Natural killer cell (primary cell): ENCODE measurements around the gene CEP43. TPM values are rescaled to one million over a fixed set of nuclear protein-coding genes. Genes with fewer than 3 reads are reported as not detected.

Experiments
- ATAC-seq, 3 donors: fragments of 150-1000 bp in 2 of 3; fragments of 200-7000 bp in 1 of 3; cut with Tn5 transposase; 1 replicate in 1 of 3; 2 replicates in 2 of 3; pipeline ENCODE4 v1.10.0; 2021; ENCODE audit warnings: mild to moderate bottlenecking in 2 of 3, moderate library complexity in 2 of 3
- DNase-seq, 2 donors: peaks; one replicate each; pipeline versions ENCODE4 v3.0.0 to v3.0.0-alpha.2; 2013 to 2021; ENCODE audit warnings: mixed read lengths in 1 of 2
- H3K27ac ChIP-seq: one replicate; pipeline ENCODE4 v1.5.1; 2013; ENCODE audit warnings: mild to moderate bottlenecking, low read length
- H3K27me3 ChIP-seq: one replicate; pipeline ENCODE4 v1.6.1; 2013; ENCODE audit warnings: low read length; ENCODE audit not compliant: control insufficient read depth, insufficient read depth
- H3K36me3 ChIP-seq: one replicate; pipeline ENCODE4 v1.6.1; 2013; ENCODE audit warnings: low read length; ENCODE audit not compliant: control insufficient read depth, insufficient read depth
- H3K4me1 ChIP-seq: one replicate; pipeline ENCODE4 v1.6.1; 2013; ENCODE audit warnings: low read length; ENCODE audit not compliant: control insufficient read depth, insufficient read depth
- H3K4me3 ChIP-seq: one replicate; pipeline ENCODE4 v1.5.1; 2013; ENCODE audit warnings: low read length
- H3K9me3 ChIP-seq: one replicate; pipeline ENCODE4 v1.6.1; 2013; ENCODE audit warnings: low read length; ENCODE audit not compliant: control insufficient read depth, insufficient read depth
- H3K27ac Mint-ChIP-seq, 2 donors: one replicate each; pipeline ENCODE4 v1.8.0; 2022; ENCODE audit warnings: mild to moderate bottlenecking in 2 of 2, mixed read lengths in 2 of 2, moderate library complexity in 1 of 2
- H3K27me3 Mint-ChIP-seq, 2 donors: one replicate each; pipeline ENCODE4 v1.8.0; 2022; ENCODE audit warnings: low read depth in 2 of 2, mixed read lengths in 2 of 2
- H3K36me3 Mint-ChIP-seq: one replicate; pipeline ENCODE4 v1.8.0; 2022; ENCODE audit warnings: mixed read lengths
- H3K4me1 Mint-ChIP-seq, 2 donors: one replicate each; pipeline ENCODE4 v1.8.0; 2022; ENCODE audit warnings: mixed read lengths in 2 of 2
- H3K4me3 Mint-ChIP-seq: one replicate; pipeline ENCODE4 v1.8.0; 2022; ENCODE audit warnings: mild to moderate bottlenecking, moderate library complexity, mixed read lengths
- H3K9me3 Mint-ChIP-seq, 2 donors: one replicate each; pipeline ENCODE4 v1.8.0; 2022; ENCODE audit warnings: mixed read lengths in 2 of 2
- WGBS: methylation state at CpG from one replicate; pipeline ENCODE4 v1.1.7; 2013; ENCODE audit warnings: missing lambda C conversion rate; ENCODE audit not compliant: insufficient coverage; 5-methylcytosine and 5-hydroxymethylcytosine counted together
- intact Hi-C: fragments of 100-400 bp; cut with micrococcal nuclease; formaldehyde crosslinking; loops from one replicate; pipeline ENCODE4 v1.14.2; 2022
- total RNA-seq, 4 donors: library from RNA; stranded (reverse); fragments of 120-200 nt in 1 of 4; gene quantifications; one replicate each; pipeline versions ENCODE4 v1.2.3 to v1.2.4, GENCODE V29; 2013 to 2022
- TF ChIP-seq, protein P1 (sequence below): fragments of 200-600 bp; IDR thresholded peaks from one replicate; pipeline ENCODE4 v1.8.0; 2022; ENCODE audit warnings: antibody characterized with exemption

The CEP43 gene
- total RNA-seq, 3 donors from 2014 or later (not counting 1 experiment from before 2014, with no cell fraction given): 13.5 to 17.0 (median 15.4) TPM

DNA sequence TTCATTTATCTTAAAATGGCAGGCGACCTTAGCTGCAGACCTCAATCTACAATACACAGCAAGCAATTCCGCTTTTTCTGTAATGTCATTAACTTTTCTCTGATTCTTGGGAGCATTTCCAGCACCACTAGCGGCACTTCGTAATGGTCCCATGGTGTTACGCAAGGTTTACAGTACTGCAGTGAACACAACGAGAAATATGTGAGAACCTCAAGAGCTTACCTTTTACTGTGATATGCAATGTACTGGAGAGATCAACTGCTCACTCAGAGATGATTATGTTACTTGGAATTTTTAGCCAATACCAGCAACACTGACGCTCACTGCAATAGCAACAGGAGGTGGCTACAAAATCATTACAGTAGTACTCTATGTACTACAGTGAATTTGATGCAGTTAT, 2.8 kb upstream of the CEP43 start:
- H3K4me1 ChIP-seq: peaks cover 9% of the 10 kb centered on the region
- no peak overlapping the region for H3K4me3 Mint-ChIP-seq
- no peaks in the 10 kb centered on the region for H3K27me3 ChIP-seq
- no peaks in the 10 kb centered on the region for H3K36me3 ChIP-seq
- 94% methylated on average over 6 of the region's 7 CpGs for WGBS
- H3K27ac Mint-ChIP-seq: no peak overlapping the region
- ATAC-seq: no peak
- intact Hi-C loops: no loop called here
- no peak for DNase-seq
- H3K36me3 Mint-ChIP-seq: no peaks in the 10 kb centered on the region
- TF ChIP-seq, protein P1, sequence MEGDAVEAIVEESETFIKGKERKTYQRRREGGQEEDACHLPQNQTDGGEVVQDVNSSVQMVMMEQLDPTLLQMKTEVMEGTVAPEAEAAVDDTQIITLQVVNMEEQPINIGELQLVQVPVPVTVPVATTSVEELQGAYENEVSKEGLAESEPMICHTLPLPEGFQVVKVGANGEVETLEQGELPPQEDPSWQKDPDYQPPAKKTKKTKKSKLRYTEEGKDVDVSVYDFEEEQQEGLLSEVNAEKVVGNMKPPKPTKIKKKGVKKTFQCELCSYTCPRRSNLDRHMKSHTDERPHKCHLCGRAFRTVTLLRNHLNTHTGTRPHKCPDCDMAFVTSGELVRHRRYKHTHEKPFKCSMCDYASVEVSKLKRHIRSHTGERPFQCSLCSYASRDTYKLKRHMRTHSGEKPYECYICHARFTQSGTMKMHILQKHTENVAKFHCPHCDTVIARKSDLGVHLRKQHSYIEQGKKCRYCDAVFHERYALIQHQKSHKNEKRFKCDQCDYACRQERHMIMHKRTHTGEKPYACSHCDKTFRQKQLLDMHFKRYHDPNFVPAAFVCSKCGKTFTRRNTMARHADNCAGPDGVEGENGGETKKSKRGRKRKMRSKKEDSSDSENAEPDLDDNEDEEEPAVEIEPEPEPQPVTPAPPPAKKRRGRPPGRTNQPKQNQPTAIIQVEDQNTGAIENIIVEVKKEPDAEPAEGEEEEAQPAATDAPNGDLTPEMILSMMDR: no peak
- H3K4me3 ChIP-seq: no peak overlapping the region
- peaks cover 23% of the 10 kb centered on the region in 2 donors for H3K4me1 Mint-ChIP-seq
- H3K9me3 Mint-ChIP-seq: no peaks in the 10 kb centered on the region
- no peak overlapping the region for H3K27ac ChIP-seq
- H3K27me3 Mint-ChIP-seq: no peaks in the 10 kb centered on the region
- no peaks in the 10 kb centered on the region for H3K9me3 ChIP-seq

DNA sequence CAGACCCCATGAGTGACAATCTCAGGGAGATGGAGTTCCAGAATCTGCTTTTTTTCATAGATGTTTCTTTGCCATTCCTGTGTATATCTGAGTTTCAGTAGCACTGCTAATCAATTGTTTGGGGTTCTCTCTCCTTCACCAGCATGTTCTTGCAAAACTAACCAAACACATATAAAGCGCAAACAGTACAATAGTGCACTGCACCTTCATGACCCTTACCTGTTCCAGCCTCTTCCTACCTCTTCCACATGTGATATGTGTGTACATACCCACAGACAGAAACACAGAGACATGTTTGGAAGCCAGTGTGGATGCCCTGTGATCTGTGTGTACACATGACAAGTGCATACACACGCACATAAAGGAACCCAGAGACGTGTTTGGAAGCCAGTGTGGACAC, 1.8 kb upstream of the CEP43 start:
- TF ChIP-seq, protein P1: no peak
- Mint-ChIP-seq H3K27me3 (no peaks in the 10 kb centered on the region), H3K9me3 (no peaks in the 10 kb centered on the region), H3K27ac (no peak overlapping the region), H3K36me3 (no peaks in the 10 kb centered on the region), H3K4me3 (peak overlapping the region; percentile 75), H3K4me1 (peaks cover 28% of the 10 kb centered on the region in 2 donors)
- 76% methylated on average over 3 of the region's 3 CpGs for WGBS
- ATAC-seq: no peak
- Histone ChIP-seq H3K4me1 (peaks cover 9% of the 10 kb centered on the region), H3K9me3 (no peaks in the 10 kb centered on the region), H3K27ac (no peak overlapping the region), H3K27me3 (no peaks in the 10 kb centered on the region), H3K36me3 (no peaks in the 10 kb centered on the region), H3K4me3 (peak overlapping the region; percentile 98)
- intact Hi-C loops: no loop called here
- no peak for DNase-seq

DNA sequence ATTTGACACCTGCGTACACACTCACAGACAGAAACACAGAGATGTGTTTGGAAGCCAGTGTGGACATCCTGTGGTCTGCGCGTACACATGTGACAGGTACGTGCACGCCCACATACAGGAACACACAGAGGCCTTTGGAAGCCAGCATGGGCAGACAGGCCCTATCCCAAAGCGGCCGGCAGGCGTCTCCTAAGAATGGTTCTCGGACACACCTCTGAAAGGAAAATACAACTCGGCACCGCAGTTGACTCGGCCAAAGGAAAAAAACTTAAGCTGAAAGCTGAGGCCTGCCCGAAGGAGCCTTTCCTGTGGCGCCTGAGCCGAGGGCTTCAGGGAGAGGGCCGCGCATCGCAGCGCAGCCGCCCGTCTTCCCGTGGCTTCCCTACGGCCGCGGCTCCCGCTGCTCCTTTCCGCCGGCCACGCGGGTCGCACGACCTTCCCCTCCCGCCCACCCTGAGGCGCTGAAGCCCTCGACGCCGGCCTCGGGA, 1.4 kb upstream of the CEP43 start:
- intact Hi-C loops: no loop called here
- no peaks in the 10 kb centered on the region for H3K9me3 Mint-ChIP-seq
- H3K27me3 Mint-ChIP-seq: no peaks in the 10 kb centered on the region
- H3K4me1 Mint-ChIP-seq: peaks cover 28% of the 10 kb centered on the region in 2 donors
- H3K4me1 ChIP-seq: peaks cover 9% of the 10 kb centered on the region
- no peaks in the 10 kb centered on the region for H3K36me3 ChIP-seq
- H3K27me3 ChIP-seq: no peaks in the 10 kb centered on the region
- no peaks in the 10 kb centered on the region for H3K9me3 ChIP-seq
- no peak overlapping the region for H3K27ac ChIP-seq
- no peaks in the 10 kb centered on the region for H3K36me3 Mint-ChIP-seq
- H3K4me3 Mint-ChIP-seq: peak overlapping the region; percentile 75
- ATAC-seq (no peak), DNase-seq (peak; percentile 26 to 63)
- TF ChIP-seq, protein P1: no peak
- peak overlapping the region; percentile 98 for H3K4me3 ChIP-seq
- WGBS: 2% methylated on average over 37 of the region's 38 CpGs
- no peak overlapping the region for H3K27ac Mint-ChIP-seq
